ELR (cell line): Measurements from ENCODE around the gene ARHGAP8.
"Not testable (repeated sequence)": the region's sequence is repeated elsewhere in the genome, so short reads cannot be mapped to it uniquely, and the experiment has no call there.

Experiments
- DNase-seq: peaks from one replicate; pipeline ENCODE4 v3.0.0-alpha.2; 2015; ENCODE audit warnings: low read depth

Gene ARHGAP8

GRCh38 chr22:44739666-44740065, 12.7 kb upstream of the ARHGAP8 start:
- peak; percentile 38 for DNase-seq

GRCh38 chr22:44740307-44740706, 12.1 kb upstream of the ARHGAP8 start:
- DNase-seq = no peak

DNA sequence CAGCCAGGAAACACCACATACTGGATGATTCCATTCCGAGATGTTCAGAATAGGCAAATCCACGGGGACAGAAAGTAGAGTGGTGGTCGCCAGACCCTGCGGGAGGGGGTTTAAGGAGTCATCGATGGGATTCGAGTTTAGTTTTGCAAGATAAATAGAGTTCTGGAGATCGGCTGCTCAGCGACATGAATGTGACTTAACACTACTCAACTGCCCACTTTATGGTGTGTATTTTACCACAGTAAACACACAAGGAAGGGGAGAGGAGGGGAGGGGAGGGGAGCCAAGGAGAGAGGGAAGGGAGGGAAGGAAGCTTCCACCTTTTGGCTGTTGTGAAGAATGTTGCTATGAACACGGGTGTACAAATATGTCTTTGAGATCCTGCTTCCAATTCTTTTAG, 10.4 kb upstream of the ARHGAP8 start:
- no peak for DNase-seq

- DNase-seq = no peak
Measured at GRCh38 chr22:44743247-44743646, 9.1 kb upstream of the ARHGAP8 start.

- DNase-seq = no peak
Measured at GRCh38 chr22:44743804-44744211, 8.6 kb upstream of the ARHGAP8 start.

GRCh38 chr22:44745853-44746789, 6.3 kb upstream of the ARHGAP8 start:
- no peak for DNase-seq

GRCh38 chr22:44747784-44748127, 4.6 kb upstream of the ARHGAP8 start:
- DNase-seq = not testable (repeated sequence)

- no peak for DNase-seq
Measured at GRCh38 chr22:44748524-44748923, 3.9 kb upstream of the ARHGAP8 start.

- no peak for DNase-seq
Measured at GRCh38 chr22:44750481-44750880, 1.9 kb upstream of the ARHGAP8 start.

- DNase-seq = no peak
Measured at GRCh38 chr22:44753189-44754042, 1.0 kb downstream of the ARHGAP8 start.

DNA sequence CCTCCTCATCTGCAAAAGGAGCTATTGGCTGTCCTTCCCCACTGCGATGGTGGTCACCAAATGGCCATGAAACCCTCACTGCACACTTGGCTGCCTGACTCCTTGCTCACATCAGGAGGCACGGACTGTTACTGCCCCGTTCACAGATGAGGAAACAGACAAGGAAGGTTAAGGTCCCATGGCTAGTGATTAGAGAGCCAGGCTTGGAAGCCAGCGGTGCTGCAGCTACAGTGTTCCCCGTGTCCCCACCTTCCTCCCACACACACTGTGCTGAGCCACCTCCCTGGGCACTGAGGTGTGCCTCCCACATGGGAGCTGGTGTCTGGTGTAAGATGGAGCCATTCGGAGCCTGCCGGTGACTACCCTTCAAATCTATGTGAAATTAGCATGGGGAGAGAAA, 2.6 kb downstream of the ARHGAP8 start:
- DNase-seq = no peak

DNA sequence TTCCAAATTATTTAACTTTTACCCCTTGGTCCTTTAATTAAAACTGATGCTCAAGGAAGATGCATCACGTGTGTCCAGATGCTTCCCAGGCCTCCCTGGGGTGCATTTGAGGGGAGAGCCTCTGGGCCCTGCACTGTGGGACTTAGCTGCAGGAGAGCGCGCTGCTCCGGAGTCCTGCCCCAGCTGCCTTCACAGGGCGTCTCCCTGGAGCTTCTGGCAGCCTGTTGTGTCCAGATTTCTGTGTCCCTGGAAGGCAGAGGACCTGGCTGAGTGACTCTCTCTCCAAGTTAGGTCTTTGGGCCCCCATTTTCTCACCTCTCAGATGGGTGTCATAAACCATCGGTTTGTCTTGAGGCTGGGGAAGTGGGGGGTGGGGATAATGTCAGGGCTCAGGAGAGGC, 3.0 kb downstream of the ARHGAP8 start:
- no peak for DNase-seq

GRCh38 chr22:44755956-44756361, 3.6 kb downstream of the ARHGAP8 start:
- DNase-seq = no peak

DNA sequence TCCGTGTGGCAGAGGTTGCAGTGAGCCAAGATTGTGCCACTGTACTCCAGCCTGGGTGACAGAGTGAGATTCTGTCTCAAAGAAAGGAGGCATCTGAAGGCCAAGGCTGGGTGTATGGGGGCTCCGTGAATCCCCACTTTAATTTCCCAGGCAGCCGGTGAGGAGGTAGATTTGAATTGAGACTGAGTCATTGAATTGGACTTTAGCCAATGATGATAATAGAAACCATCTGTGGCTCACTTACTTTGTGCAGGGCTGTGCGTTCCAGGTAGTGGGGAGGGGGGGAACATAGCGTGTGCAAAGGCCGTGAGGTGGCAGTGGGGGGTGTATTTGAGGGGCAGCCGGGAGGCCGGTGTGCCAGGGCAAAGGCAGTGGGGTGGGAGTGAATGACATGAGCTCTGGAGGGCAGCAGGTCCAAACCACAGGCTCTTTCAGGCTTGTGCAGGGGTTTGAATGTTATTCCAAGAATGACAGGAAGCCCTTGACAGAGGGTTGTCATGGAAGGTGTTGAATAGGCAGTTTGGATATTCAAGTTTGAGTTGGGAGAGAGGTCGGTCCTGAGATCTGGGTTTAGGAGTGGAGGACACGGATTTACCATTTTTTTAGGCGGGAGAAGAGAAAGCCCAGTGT, 6.1 kb downstream of the ARHGAP8 start:
- peak; percentile 44 for DNase-seq

- no peak for DNase-seq
Measured at GRCh38 chr22:44759001-44759400, 6.6 kb downstream of the ARHGAP8 start.

DNA sequence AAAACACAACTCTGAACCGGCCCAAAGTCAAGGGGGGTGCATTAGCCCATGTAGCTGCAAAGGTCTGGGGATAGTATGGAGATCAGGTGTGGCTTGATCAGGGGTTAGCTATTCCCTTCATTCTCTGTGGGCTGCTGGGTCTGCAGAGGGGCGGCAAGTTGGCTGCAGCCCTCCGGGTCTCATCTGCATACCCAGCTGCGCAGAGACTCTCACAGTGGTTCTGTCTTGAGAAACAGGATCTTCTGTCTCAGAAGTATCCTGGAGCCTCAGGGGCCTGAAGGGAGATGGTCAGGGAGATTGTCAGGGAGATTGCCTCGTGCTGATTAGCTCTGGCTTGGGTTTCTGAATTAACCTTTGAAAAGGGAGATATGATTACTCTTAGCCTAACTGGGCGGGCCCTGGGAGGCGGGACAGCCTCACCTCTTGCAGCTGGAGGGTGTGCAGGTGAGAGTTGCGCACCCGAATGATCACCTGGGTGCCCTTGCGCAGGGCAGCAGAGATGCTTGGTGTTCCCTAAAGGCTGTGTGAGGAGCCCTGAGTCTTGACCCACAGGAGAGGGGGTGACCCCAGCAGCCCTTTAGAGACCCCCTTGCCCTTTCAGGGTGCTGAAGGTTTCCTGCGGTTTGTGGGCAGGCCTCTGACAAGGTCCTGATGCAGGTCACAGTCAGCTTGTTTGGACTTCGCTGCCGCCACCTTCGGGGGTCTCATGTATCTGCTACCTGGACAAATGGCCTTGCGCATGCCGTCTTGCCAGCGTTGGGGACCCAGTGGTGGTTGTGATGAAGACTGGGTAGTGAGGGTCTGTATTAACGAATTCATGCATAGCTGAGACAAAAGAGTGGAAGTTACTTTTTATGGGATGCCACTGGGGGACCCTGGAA, 7.3 kb downstream of the ARHGAP8 start:
- no peak for DNase-seq

- no peak for DNase-seq
Measured at GRCh38 chr22:44760476-44760875, 8.1 kb downstream of the ARHGAP8 start.

- no peak for DNase-seq
Measured at GRCh38 chr22:44761025-44761424, 8.7 kb downstream of the ARHGAP8 start.

DNA sequence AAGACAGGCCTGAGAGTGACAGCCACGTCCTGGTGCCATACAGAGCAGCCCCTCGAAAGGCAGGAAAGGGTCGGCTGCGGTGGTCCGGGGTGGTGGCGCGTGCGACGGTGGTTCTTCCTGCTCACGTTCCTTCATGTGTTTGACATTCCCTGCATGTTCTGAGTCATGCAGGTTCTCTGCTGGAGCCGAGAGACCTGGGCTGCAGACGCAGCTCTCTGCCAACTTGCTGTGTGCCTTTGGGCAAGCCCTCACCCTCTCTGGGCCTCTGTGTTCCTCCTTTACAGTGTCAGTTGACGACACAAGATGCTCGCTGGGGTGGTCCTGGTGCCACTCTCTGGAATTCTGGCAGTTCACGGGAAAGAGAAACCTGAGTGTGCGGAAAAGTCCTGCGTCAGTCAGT, 12.0 kb downstream of the ARHGAP8 start:
- no peak for DNase-seq

- DNase-seq = no peak
Measured at GRCh38 chr22:44764974-44765373, 12.6 kb downstream of the ARHGAP8 start.

DNA sequence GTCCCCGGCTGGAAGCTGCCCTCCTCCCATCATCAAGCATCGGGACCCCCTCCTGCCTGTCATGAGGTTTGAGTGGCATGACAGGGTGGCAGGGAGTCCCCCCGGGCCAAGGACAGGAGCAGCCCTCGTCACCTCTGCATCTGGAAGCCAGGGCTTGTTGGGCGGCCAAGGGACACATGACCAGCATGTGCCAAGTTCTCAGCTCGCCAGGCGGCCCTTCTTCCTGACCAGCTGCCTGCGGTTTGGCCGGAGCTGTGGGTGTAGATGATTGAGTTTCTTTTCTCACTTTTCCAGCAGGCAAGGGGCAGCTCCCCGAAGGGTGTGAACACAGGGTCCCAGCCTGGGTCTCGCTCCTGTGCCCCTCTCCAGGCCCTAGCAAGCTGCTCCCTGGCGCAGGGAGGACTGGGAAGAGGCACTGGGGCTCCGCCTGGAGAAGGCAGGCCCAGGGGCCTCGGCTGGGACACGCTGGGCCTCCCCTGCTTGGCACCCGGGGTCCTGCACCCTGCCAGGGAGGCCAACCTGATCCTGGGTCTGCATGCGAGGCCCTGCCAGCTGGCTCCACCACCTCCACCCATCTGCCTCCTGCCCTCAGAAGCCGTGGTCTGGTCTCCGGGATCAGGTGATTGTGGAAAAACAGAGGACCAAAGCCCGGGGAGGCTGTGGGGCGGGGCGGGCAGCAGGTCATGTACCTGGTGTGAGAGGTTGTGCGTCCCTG, 13.4 kb downstream of the ARHGAP8 start:
- DNase-seq = no peak
